HG03045 (cell line): ENCODE measurements around the gene ZAP70.

Experiments used
- ATAC-seq: cut with Tn5 transposase; IDR thresholded peaks from one replicate; pipeline ENCODE4 v1.9.1; 2021; ENCODE audit warnings: mild to moderate bottlenecking, moderate library complexity; ENCODE audit not compliant: unreplicated experiment

ZAP70 gene

DNA sequence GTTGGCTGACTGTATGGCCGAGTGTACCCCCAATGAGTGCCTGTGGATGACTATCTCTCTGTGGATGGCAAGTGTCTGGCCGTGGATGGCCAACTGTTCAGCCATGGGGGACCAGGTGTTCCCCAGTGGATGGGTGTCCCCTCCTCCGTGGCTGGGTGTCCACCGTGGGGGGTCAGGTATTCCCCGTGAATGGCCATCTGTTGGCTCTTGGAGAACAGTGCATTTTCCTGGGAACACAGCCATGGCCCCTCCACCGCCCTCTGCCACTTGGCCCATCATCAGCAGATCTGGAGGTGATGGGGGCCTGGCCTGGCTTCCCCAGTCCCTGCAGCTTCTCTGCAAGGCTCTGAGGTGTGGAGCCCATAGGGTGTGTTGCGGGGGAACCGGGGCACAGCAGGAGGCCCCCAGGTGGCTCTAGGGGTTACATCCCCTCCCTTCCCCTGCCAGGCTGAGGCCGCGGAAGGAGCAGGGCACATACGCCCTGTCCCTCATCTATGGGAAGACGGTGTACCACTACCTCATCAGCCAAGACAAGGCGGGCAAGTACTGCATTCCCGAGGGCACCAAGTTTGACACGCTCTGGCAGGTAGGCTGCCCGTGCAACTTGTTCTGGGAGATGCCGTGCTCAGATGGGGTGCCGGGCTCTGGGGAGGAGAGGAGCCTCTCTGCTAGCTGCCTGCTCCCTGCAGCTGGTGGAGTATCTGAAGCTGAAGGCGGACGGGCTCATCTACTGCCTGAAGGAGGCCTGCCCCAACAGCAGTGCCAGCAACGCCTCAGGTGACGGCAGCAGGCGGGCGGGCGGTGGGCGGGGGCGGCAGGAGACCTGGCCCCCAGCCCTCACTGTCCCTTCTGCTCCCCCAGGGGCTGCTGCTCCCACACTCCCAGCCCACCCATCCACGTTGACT, 19.3 kb downstream of the ZAP70 start:
- no peak for ATAC-seq

GRCh38 chr2:97733341-97734035, 20.1 kb downstream of the ZAP70 start:
- no peak for ATAC-seq

GRCh38 chr2:97734061-97735051, 21.0 kb downstream of the ZAP70 start:
- ATAC-seq: no peak

DNA sequence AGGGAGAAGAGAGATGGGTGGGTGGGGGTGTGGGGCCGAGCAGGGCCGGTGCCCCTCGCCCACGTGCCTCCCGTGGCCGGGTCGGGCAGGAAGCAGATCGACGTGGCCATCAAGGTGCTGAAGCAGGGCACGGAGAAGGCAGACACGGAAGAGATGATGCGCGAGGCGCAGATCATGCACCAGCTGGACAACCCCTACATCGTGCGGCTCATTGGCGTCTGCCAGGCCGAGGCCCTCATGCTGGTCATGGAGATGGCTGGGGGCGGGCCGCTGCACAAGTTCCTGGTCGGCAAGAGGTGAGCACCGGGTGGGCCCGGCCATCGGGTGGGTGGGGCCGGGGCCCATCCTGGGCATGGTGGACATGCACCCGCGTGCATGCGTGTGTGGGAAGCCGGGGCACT, 21.8 kb downstream of the ZAP70 start:
- ATAC-seq: no peak

DNA sequence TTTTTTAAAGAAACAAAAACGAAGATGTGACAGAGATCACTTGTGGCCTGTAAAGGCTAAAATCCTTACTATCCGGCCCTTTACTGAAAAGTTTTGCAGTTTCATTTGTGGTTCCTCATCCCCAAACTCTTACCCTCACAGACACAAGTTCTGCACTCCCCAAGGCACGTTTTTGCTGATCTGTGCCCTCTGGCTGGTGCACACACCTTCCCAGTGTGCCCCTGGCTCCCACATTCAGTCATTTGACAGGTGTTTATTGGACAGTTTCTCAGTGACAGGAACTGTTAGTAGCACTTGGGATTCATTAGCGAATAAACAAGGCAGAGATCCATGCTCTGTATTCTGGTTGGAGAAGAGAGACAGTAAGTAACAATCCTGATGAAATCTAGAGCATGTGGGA, 22.8 kb downstream of the ZAP70 start:
- ATAC-seq: no peak

- ATAC-seq: no peak
Observed at GRCh38 chr2:97736608-97737330, 23.4 kb downstream of the ZAP70 start.

GRCh38 chr2:97737421-97738178, 24.2 kb downstream of the ZAP70 start:
- ATAC-seq: no peak

DNA sequence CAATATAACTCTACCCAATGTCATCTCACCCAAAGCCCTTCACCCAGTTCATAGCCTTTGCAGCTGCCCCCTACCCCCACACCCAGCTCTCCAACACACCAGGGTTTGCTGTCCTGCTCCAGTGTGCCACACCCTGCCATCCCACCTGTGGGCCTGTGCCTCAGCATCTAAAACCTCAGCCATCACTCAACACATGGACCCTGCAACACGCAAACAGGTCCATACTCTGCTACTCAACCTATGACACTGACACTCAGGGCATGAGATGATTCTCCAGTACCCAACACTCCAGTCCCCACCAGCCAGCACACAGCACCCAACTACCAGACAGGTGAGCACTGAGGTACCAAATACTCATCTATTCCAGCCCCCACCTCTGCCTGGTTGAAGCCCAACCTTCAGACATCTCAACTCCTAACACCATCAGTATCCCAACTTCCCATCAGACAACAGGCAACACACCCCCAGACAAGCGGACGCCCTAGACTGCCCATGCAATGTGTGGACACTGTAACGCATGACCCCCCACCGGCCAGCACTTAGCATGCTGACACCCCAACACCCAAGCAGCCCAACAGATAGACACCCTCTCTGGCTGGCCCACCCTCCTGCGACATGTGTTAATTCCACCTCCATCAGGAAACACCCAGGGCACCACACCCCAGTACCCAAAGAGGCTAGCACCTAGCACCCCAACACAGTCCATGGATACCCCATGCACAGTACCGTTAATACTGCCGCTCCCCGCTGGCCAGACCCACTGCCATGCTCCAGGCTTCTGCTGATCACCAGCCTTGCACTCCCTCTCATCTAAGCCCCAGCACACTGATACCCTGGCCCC, 25.0 kb downstream of the ZAP70 start:
- no peak for ATAC-seq

- ATAC-seq: no peak
Observed at GRCh38 chr2:97739020-97739892, 25.9 kb downstream of the ZAP70 start.

DNA sequence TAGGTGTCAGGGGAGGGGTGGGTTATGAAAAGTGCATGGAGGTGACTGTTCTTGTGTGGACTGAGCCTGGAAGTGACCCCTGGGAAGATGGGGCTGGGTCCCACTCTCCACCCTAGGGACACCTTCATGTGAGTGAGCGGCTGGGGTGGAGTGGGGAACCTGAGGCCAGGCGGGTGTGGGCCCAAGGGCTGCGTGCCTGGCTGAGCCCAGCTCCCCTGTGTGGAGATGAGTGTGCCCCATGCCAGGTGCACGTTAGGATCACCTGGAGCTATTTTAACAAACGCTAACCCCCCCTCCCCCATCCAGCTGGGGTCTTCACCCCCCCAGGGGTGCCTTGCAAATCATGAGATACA, 26.5 kb downstream of the ZAP70 start:
- no peak for ATAC-seq

DNA sequence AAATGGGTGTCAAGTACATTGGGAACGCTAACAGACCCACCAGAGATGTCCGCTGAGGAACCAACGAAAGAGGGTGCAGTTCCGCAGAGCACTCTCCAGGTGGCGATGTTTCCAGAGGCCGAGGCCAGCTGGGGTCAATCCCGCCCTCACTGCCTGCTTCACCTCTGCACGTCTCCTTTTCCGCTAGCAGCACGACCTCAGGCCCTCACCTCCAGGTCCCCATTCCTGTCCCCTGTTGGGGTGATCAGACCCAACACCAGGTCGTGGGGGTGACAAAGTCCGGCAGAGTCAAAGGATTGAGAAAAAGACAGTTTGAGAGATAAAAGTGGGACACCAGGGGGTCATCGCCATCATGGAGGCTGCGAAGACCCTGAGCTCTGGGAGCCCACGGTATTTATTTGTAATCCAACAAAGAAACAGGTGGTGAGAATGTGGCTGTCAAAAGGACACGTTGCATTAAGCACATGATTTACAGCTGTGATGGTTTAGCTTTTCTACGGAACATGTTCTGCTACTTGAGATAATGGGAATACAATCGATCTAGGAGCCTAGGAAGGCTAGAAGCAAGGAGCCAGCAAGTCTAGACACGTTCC, 27.3 kb downstream of the ZAP70 start:
- no peak for ATAC-seq

GRCh38 chr2:97741251-97741650, 27.9 kb downstream of the ZAP70 start:
- no peak for ATAC-seq

- ATAC-seq: no peak
Observed at GRCh38 chr2:97741686-97742085, 28.3 kb downstream of the ZAP70 start.

DNA sequence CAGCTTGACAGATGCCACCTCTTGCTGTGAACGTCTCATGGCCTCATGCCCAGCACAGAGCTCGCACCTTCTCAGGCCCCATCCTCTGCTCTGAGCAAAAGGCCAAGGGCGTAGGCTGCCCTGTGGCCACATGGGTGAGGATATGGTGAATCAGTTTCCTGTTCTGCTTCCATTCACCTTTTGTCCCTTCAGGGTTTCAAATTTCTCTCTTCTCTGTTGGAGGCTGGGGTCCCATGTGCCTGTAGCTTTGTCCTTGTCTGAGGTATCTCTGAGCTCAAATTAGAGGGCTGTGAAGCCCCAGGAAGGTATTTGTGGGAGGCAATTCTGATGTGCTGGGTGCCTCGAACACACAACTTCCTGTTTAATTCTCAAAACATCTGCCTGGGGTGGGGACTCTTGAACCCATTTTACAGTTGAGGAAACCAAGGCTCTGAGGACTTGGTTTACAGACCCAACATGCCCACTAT, 29.0 kb downstream of the ZAP70 start:
- ATAC-seq: no peak

DNA sequence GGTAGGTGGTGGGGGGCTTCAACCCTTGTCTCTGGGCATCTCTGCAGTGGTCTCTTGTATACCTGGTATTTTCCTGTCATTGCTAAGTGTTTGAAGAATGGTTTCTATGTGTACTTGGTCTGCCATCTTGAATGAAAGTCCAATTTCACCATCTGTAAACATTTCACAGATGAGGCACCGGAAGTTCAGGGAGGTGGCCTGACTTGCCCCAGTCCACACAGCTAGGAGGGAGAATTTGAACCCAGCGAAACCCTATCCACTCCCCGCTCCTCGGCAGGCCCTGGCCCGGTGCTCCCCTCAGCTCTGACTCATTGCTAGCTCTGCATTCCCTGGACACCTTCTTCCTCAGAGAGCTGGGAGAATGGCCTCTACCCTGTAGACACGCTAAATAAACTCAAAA, 30.5 kb downstream of the ZAP70 start:
- no peak for ATAC-seq

GRCh38 chr2:97745474-97746174, 32.2 kb downstream of the ZAP70 start:
- no peak for ATAC-seq

GRCh38 chr2:97747285-97747684, 33.9 kb downstream of the ZAP70 start:
- no peak for ATAC-seq
